A673 (cell line): ENCODE results near the gene ZNF189. TPM values are rescaled to one million over a fixed set of nuclear protein-coding genes. Genes with fewer than 3 reads are reported as not detected.

ENCODE experiments used
- BruUV-seq: library from RNA; stranded (reverse); fragments of 400-500 nt; replicated peaks from 2 replicates; lab custom pipeline; 2021; lab: Mats Ljungman, UMichigan
- CTCF ChIA-PET: fragments of 300-600 bp; sonication (Branson Sonifier 250); formaldehyde crosslinking; loops from one replicate; lab custom pipeline; 2022; ENCODE audit warnings: antibody characterized with exemption; lab: Charles Lee
- POLR2A ChIA-PET: fragments of 300-600 bp; sonication (Branson Sonifier 250); formaldehyde crosslinking; loops from one replicate; lab custom pipeline; 2022; ENCODE audit warnings: antibody characterized with exemption; ENCODE audit not compliant: low non-redundant PET; lab: Charles Lee
- DNase-seq: peaks from one replicate; pipeline ENCODE4 v3.0.0-alpha.2; 2015; ENCODE audit warnings: low spot score
- H3K27ac ChIP-seq: fragments of 200-600 bp; sonication (generic); 2 replicates; pipeline ENCODE4 v1.5.1; 2016; ENCODE audit warnings: mixed run types, low read depth, mild to moderate bottlenecking, mixed read lengths, antibody characterized with exemption, low read length; ENCODE audit not compliant: poor library complexity, severe bottlenecking
- H3K27me3 ChIP-seq: fragments of 200-600 bp; sonication (generic); replicated peaks from 2 replicates; pipeline ENCODE4 v1.6.1; 2017; ENCODE audit warnings: mixed run types, low read depth, mild to moderate bottlenecking, mixed read lengths, antibody characterized with exemption, low read length; ENCODE audit not compliant: insufficient read depth, poor library complexity
- H3K36me3 ChIP-seq: fragments of 200-600 bp; sonication (generic); 2 replicates; pipeline ENCODE4 v1.6.1; 2016; ENCODE audit warnings: mixed run types, mild to moderate bottlenecking, mixed read lengths, antibody characterized with exemption, low read length; ENCODE audit not compliant: insufficient read depth, poor library complexity, severe bottlenecking
- H3K4me1 ChIP-seq: fragments of 200-600 bp; sonication (generic); 2 replicates; pipeline ENCODE4 v1.6.1; 2017; ENCODE audit warnings: mixed run types, mild to moderate bottlenecking, mixed read lengths, antibody characterized with exemption, low read length; ENCODE audit not compliant: insufficient read depth, poor library complexity, severe bottlenecking
- H3K4me3 ChIP-seq: fragments of 200-600 bp; sonication (generic); 2 replicates; pipeline ENCODE4 v1.5.1; 2016; ENCODE audit warnings: low read depth, mixed run types, mild to moderate bottlenecking, mixed read lengths, low read length; ENCODE audit not compliant: poor library complexity, severe bottlenecking
- H3K9me3 ChIP-seq: fragments of 200-600 bp; sonication (generic); 2 replicates; pipeline ENCODE4 v1.6.1; 2016; ENCODE audit warnings: mixed run types, low read depth, mild to moderate bottlenecking, mixed read lengths, antibody characterized with exemption, low read length; ENCODE audit not compliant: poor library complexity, severe bottlenecking
- EZH2 ChIP-seq: fragments of 200-600 bp; sonication (generic); IDR thresholded peaks from 2 replicates; pipeline ENCODE4 v1.6.1; 2017; ENCODE audit warnings: borderline replicate concordance, low read depth, mild to moderate bottlenecking, mixed read lengths, antibody characterized with exemption, low read length; ENCODE audit not compliant: poor library complexity, severe bottlenecking
- intact Hi-C: fragments of 100-400 bp; cut with micrococcal nuclease; formaldehyde crosslinking; loops from one replicate; pipeline ENCODE4 v1.10.0; 2022; ENCODE audit not compliant: unreplicated experiment
- total RNA-seq: library from RNA; stranded (reverse); gene quantifications from 2 replicates; pipeline ENCODE4 v1.2.3, GENCODE V29; 2021
- TF ChIP-seq, protein P1 (sequence below): fragments of 300-800, 200-600 bp; sonication (generic); conservative IDR thresholded peaks from 2 replicates; pipeline ENCODE4 v1.5.1; 2017; ENCODE audit warnings: low read depth, mild to moderate bottlenecking, antibody characterized with exemption, low read length, moderate library complexity, mixed read lengths

ZNF189 gene
- total RNA-seq, 1 experiment from 2014 or later = 17.6 TPM

DNA sequence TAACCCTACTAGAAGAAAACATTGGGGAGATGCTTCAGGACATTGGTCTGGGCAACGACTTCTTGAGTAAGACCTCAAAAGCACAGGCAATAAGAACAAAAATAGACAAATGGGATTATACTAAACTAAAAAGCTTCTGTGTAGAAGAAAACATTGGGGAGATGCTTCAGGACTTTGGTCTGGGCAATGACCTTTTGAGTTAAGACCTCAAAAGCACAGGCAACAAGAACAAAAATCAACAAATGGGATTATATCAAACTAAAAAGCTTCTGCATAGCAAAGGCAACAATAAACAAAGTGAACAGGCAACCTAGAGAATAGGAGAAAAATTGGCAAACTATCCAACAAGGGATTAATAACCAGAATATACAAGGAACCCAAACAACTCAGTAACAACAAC, 4.0 kb upstream of the ZNF189 start:
- TF ChIP-seq, protein P1, sequence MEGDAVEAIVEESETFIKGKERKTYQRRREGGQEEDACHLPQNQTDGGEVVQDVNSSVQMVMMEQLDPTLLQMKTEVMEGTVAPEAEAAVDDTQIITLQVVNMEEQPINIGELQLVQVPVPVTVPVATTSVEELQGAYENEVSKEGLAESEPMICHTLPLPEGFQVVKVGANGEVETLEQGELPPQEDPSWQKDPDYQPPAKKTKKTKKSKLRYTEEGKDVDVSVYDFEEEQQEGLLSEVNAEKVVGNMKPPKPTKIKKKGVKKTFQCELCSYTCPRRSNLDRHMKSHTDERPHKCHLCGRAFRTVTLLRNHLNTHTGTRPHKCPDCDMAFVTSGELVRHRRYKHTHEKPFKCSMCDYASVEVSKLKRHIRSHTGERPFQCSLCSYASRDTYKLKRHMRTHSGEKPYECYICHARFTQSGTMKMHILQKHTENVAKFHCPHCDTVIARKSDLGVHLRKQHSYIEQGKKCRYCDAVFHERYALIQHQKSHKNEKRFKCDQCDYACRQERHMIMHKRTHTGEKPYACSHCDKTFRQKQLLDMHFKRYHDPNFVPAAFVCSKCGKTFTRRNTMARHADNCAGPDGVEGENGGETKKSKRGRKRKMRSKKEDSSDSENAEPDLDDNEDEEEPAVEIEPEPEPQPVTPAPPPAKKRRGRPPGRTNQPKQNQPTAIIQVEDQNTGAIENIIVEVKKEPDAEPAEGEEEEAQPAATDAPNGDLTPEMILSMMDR = no peak
- TF ChIP-seq EZH2 = no peak
- H3K27me3 ChIP-seq = no peaks in the 10 kb centered on the region
- intact Hi-C loops = no loop called here
- DNase-seq = no peak
- no TSS peak for BruUV-seq
- H3K9me3 ChIP-seq = peaks cover 23% of the 10 kb centered on the region
- no peak overlapping the region for H3K4me3 ChIP-seq
- peaks cover 42% of the 10 kb centered on the region for H3K36me3 ChIP-seq
- ChIA-PET POLR2A (no interaction called here), CTCF (no interaction called here)
- H3K27ac ChIP-seq = no peak overlapping the region
- no peaks in the 10 kb centered on the region for H3K4me1 ChIP-seq

DNA sequence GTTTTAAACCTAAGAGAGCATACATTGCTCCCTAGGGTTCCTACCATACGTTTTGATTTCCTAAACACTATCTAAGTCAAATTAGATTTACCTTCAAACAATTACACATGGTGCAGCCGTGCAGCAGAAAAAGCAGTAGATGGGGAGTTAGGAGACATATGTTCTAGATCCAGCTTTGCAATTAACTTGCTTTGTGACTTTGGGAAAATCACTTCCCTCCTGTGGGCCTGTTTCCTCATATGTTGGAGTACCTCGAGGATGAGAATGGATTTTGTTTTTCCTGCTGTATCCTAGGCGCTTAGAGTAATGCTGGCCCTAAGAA, 944 bp upstream of the ZNF189 start:
- peak overlapping the region; percentile 82 for H3K27ac ChIP-seq
- H3K27me3 ChIP-seq = no peaks in the 10 kb centered on the region
- BruUV-seq = no TSS peak
- H3K9me3 ChIP-seq = peaks cover 23% of the 10 kb centered on the region
- POLR2A ChIA-PET = no interaction called here
- intact Hi-C loops = no loop called here
- H3K36me3 ChIP-seq = peaks cover 53% of the 10 kb centered on the region
- H3K4me1 ChIP-seq = peaks cover 4% of the 10 kb centered on the region
- DNase-seq = no peak
- CTCF ChIA-PET = no interaction called here
- peak overlapping the region; percentile 62 for H3K4me3 ChIP-seq
- TF ChIP-seq, protein P1 = no peak
- TF ChIP-seq EZH2 = no peak

DNA sequence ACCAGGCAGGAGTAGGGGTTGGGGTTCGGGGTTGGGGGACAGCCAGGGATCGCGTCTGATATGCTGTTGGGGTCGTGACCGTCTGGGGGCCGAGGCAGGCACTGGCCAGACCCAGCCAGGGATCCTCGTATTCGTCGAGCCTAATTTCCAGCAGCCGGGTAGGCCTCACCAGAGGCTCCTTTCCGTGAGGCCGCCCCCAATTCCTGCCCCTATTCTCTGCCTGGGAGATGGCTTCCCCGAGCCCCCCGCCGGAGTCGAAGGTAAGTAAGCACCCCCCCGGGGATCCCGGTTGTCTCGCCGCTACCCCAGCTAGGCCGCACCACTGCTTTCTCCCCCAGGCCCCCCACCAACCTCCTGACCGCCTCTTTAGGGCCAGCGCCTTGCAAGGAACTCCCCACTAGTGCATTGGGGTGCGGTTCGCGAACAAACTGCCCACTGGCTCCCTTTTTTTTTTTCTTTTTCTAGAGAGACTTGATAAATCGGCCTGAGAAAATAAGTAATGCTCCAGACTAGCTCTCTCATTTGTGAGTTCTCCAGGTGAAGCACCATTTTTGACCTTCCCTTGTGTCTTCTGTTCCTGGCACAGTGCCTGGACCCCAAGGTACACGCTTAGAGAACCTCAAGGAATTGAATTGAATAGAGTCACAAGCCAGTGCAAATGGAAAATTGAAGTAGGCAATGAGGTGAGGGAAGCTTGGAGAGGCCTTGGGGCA, 435 bp downstream of the ZNF189 start:
- H3K27me3 ChIP-seq = no peaks in the 10 kb centered on the region
- peaks cover 21% of the 10 kb centered on the region for H3K9me3 ChIP-seq
- ChIA-PET CTCF (interaction anchor here (0.6 to 1.1 kb wide), 3 partner anchors 11 to 45 kb away, joined by 4 to 7 read pairs (median 4); no protein-coding TSS in a partner anchor), POLR2A (interaction anchor here (0.6 to 1.2 kb wide), 2 partner anchors 275 to 902 kb away, joined by 3 to 4 read pairs; no protein-coding TSS in a partner anchor)
- H3K4me1 ChIP-seq = peaks cover 4% of the 10 kb centered on the region
- peak overlapping the region; percentile 62 for H3K4me3 ChIP-seq
- BruUV-seq = no TSS peak
- H3K36me3 ChIP-seq = peaks cover 60% of the 10 kb centered on the region
- peak overlapping the region; percentile 82 for H3K27ac ChIP-seq
- no peak for TF ChIP-seq EZH2
- TF ChIP-seq, protein P1 = no peak
- DNase-seq = peak; percentile 15
- intact Hi-C loops = no loop called here
